Medulla oblongata (tissue), 1 donor: ENCODE data around the gene RNU5D-1.
"Not testable (repeated sequence)": the region's sequence is repeated elsewhere in the genome, so short reads cannot be mapped to it uniquely, and the experiment has no call there.

Source experiments
- DNase-seq: peaks from one replicate; pipeline ENCODE4 v3.0.0-alpha.2; 2015; ENCODE audit errors: extremely low spot score

Gene RNU5D-1

DNA sequence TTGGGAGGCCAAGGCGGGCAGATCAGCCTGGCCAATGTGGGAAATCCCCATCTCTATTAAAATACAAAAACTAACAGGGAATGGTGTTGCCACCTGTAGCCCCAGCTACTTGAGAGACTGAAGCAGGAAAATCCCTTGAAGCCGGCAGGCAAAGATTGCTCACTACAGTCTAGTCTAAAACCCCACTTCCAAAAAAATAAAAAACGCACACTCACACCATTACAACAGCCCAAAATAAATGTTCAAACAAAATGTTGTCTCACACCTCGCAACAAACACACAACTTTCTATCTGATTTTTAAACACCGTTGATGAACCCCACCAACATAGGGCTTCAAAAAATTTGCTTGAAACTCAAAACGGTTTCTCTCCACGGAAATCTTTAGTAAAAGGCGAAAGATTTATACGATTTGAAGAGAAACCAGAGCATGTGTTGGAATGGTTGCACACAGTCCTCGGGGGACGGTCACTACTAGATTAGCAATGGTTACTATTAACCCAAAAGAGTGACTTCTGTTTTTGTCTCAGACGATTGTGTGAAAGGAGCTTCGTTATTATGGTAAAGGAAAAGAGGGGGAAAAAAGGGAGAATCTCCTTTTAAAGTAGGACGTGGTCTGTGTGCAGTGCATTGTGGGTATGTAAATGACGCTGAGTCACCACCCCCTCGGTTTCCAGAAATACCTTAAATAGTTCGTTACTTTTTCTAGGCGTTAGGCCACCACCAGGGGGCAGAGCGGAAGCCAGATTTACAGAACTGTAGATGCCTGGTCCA, at the start of gene RNU5D-1:
RNU5D-1 (minus strand) TSS at position 430 of the 772 bp plus-strand sequence.
- peak; percentile 98 for DNase-seq

DNA sequence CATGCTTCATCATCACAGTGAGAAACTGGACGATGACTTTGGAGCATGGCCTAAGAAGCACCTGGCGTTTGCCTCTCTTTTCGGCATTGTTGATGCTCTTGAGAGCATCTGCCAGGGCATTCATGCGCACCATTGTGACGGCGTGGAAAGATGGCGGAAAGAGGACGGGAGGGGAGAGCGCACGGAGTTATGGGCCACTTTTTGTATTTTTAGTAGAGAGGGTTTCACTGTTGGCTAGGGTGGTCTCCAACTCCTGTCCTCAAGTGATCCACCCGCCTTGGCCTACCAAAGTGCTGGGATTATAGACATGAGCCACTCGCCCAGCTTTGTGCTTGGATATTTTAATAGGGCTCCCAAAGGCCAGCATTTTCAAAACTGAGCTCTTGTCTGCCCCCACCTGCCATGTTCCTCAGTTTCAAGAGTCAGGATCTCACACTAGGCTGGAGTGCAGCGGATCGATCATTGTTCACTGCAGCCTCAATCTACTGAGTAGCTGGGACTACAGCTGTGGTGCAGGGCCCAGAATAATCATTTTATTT, 49.7 kb upstream of the RNU5D-1 start:
- DNase-seq, result no peak

GRCh38 chr1:44778705-44779576, 48.0 kb upstream of the RNU5D-1 start:
- no peak for DNase-seq

- no peak for DNase-seq
Observed at GRCh38 chr1:44777969-44778635, 47.1 kb upstream of the RNU5D-1 start.

DNA sequence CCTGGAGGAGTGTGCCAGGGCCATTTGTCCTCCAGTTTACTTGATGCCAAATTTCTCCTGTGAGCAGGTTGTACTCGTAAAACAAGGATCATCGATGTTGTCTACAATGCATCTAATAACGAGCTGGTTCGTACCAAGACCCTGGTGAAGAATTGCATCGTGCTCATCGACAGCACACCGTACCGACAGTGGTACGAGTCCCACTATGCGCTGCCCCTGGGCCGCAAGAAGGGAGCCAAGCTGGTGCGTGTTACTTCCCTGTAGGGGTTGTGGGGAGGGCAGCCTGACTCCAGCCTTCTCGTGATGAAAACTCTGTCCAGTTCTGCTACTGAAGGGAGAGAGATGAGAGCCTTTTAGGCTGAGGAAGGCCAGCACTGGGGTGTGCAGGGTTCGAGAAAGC, 46.6 kb upstream of the RNU5D-1 start:
- no peak for DNase-seq

DNA sequence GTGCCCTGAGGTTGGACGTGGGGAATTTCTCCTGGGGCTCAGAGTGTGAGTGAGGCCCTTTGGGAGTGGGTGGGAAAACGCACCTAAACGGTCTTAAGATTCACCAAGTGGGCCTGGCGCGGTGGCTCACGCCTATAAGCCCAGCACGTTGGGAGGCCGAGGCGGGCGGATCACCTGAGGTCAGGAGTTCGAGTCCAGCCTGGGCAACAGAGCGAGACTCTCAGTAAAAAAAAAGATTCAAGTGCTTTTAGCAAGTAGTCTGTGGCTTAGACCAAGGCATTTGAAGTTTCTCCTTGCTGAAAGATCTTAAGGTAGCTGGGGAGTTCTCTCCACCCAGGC, 45.7 kb upstream of the RNU5D-1 start:
- DNase-seq, result no peak

GRCh38 chr1:44775930-44776729, 45.2 kb upstream of the RNU5D-1 start:
- peak; percentile 17 for DNase-seq

- peak; percentile 96 for DNase-seq
Observed at GRCh38 chr1:44775078-44775929, 44.3 kb upstream of the RNU5D-1 start, which contains the start of gene RPS8. TSS of gene RPS8 (plus strand) at chr1:44775540. CDS start at chr1:44775597, 57 bp downstream.

GRCh38 chr1:44766421-44766820, 35.5 kb upstream of the RNU5D-1 start:
- DNase-seq, result not testable (repeated sequence)

GRCh38 chr1:44760876-44761275, 29.9 kb upstream of the RNU5D-1 start:
- DNase-seq, result no peak

DNA sequence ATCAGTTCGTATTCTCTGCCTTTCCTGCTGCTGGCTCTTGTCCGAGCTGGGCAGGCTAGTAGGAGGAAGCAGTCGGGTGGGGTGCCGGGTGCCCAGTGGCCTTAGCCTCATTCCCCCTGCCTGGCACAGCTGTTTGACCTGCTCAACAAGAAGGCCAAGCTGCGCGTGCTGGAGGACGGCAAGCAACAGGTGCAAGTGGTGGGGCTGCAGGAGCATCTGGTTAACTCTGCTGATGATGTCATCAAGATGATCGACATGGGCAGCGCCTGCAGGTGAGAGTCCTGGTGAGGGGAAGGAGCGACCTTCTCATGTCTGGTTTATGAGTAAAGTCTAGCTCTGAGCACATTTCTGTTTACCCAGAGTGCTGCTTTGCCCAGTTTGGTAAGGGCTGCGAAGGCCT, 28.1 kb upstream of the RNU5D-1 start:
- DNase-seq, result no peak

- DNase-seq, result no peak
Observed at GRCh38 chr1:44757420-44757819, 26.4 kb upstream of the RNU5D-1 start.

GRCh38 chr1:44747878-44748277, 16.9 kb upstream of the RNU5D-1 start:
- no peak for DNase-seq

DNA sequence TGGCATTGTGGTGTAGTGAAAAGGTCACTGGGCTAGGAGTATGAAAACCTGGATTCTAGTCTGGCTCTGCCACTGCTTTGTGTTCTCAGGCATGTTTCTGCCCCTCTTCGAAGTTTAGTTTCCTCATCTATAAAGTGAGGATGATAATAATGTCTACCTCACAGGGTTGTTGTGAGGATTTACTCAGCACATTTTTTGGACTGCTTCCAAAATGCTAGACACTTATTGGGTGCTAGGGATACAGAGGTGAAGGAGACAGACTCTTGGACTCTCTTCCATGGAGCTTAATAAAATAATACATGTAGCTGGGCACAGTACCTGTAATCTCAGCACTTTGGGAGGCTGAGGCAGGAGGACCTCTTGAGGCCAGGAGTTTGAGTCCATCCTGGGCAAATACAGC, 12.2 kb upstream of the RNU5D-1 start:
- DNase-seq, result no peak

- DNase-seq, result no peak
Observed at GRCh38 chr1:44740179-44740617, 9.2 kb upstream of the RNU5D-1 start.

GRCh38 chr1:44739307-44740178, 8.6 kb upstream of the RNU5D-1 start, which contains the start of gene KIF2C:
TSS of gene KIF2C (plus strand) at chr1:44739837. CDS start at chr1:44739933, 96 bp downstream.
- peak; percentile 98 for DNase-seq

- not testable (repeated sequence) for DNase-seq
Observed at GRCh38 chr1:44738953-44739306, 8.0 kb upstream of the RNU5D-1 start.

DNA sequence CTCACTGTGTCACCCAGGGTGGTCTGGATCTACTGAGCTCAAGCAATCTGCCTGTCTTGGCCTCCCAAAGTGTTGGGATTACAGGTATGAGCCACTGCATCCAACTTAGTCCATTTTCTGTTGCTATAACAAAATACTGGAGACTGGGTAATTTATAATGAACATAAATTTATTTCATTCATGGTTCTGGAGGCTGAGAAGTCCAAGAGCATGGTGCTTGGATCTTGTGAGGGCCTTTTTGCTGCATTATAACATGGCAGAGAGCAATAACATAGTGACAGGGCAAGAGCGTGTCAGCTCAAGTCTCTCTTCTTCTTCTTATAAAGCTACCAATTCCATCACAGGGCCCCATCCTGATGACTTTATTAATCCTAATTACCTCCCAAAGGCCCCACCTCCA, 5.0 kb upstream of the RNU5D-1 start:
- no peak for DNase-seq

DNA sequence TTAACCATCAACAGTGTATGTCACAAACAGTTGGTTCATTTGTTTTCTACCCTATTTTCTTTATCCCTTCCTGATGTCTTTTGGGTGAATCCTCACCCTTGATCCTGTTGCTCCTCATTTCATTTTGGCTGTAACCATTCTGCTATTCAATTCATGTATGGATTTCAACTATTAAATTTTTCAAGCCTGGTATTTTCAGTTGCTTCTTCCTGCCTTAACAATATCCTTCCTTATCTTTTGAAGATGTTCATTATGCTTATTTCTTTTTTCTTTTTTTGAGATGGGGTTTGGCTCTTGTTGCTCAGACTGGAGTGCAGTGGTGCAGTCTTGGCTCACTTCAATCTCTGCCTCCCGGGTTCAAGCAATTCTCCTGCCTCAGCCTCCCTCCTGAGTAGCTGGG, 2.8 kb upstream of the RNU5D-1 start:
- DNase-seq, result no peak
